Ovary (tissue), 3 donors: ENCODE measurements around the gene SNRNP48.

Experiments used
- EP300 ChIP-seq: sonication (generic); formaldehyde crosslinking; IDR thresholded peaks from one replicate; pipeline ENCODE4 v1.6.1; 2017; ENCODE audit warnings: antibody characterized with exemption
- POLR2A ChIP-seq: fragments of 450-650 bp; IDR thresholded peaks from one replicate; pipeline ENCODE4 v1.6.1; 2017; ENCODE audit warnings: antibody characterized with exemption, mild to moderate bottlenecking, moderate library complexity
- TF ChIP-seq, protein P1 (sequence below), 3 donors: fragments of 450-650 bp in 2 of 3; fragments of 200-600 bp in 1 of 3; IDR thresholded peaks; one replicate each; pipeline versions ENCODE4 v1.5.1 to v1.8.0; 2016 to 2022; ENCODE audit warnings: antibody characterized with exemption in 3 of 3, mild to moderate bottlenecking in 1 of 3
- donor health status: DM: no; HTN: no; CAD: no.

DNA sequence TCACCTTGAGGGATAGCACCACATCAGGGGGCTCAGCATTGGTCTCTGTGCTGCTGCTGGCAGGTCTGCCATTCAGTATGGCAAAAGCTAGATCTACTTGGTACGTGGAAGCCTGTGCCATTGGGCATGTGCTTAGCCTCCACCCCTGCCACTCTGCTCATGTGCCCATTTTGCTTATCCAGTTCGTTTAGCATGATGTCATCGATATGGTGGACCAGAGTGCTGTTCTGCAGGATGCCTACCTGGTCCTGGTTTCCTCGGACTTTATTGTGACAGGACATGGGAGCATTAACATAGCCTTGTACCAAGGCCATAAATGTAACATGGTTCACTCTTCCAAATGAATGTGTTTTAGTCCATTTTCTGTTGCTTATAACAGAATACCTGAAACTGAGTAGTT lies 68.5 kb downstream of the SNRNP48 start:
- TF ChIP-seq, protein P1, sequence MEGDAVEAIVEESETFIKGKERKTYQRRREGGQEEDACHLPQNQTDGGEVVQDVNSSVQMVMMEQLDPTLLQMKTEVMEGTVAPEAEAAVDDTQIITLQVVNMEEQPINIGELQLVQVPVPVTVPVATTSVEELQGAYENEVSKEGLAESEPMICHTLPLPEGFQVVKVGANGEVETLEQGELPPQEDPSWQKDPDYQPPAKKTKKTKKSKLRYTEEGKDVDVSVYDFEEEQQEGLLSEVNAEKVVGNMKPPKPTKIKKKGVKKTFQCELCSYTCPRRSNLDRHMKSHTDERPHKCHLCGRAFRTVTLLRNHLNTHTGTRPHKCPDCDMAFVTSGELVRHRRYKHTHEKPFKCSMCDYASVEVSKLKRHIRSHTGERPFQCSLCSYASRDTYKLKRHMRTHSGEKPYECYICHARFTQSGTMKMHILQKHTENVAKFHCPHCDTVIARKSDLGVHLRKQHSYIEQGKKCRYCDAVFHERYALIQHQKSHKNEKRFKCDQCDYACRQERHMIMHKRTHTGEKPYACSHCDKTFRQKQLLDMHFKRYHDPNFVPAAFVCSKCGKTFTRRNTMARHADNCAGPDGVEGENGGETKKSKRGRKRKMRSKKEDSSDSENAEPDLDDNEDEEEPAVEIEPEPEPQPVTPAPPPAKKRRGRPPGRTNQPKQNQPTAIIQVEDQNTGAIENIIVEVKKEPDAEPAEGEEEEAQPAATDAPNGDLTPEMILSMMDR (IDR thresholded peaks at IDR 0.05): no peak
- TF ChIP-seq POLR2A (no peak), EP300 (no peak)
